ENCODE results near the gene LARP7.
"Not testable (repeated sequence)": the region's sequence is repeated elsewhere in the genome, so short reads cannot be mapped to it uniquely, and the experiment has no call there.

GRCh38 chr4:112644595-112645535 is 7.9 kb downstream of the LARP7 start:
- not testable (repeated sequence) for TF ChIP-seq CTCF (IDR thresholded peaks at IDR 0.05; ENCODE audit: insufficient read depth, low read depth, low read length); EZH2 (IDR thresholded peaks at IDR 0.05; ENCODE audit: insufficient read depth, low read length)

Measured in astrocyte (in vitro differentiated cells and primary cell).